GM20431 (cell line): ENCODE results near the gene SIGLEC7.

Experiments used
- in situ Hi-C: fragments of 300-500 bp; cut with MseI, MboI; formaldehyde crosslinking; loops from one replicate; pipeline ENCODE4 v1.15.0; 2020; ENCODE audit warnings: low sequenced_read_pairs; ENCODE audit not compliant: unreplicated experiment

The SIGLEC7 gene

DNA sequence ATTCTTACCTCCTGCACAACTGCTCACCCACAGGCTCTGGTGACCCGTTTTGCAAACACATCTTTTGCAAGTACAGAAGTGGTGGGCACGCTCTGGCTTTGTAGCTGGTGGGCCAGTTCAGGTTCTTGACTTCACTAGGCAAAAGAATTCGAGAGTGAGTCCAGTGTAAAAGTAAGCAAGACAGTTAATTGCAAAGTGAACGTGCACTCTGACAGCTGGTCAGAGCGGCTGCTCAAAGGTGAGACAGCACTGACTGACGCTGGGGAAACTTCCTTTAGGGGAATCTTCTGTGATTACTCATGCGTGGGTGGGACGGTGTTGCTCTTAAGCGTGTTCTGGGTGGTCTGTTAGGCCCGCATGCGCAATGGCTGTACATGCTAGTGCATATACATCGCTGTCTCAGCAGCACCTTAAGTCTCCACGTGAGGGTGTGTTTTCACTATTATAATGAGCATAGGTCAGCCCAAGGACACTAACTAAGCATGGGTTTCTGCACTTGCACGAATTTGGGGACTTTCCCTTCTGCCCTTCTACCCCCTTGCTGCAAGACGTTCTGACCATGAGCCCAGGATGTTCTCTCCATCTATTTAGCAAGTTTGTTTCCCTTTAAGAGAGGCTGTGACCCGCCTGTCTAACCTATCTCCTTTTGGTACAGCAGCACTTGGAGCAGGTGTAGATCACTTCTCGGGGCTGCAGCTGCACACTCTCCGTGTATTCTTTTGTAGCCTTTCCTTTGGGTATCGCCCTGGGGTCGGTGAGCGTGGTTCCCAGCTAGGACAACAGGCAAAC, 52.6 kb downstream of the SIGLEC7 start:
- in situ Hi-C loops: no loop called here

DNA sequence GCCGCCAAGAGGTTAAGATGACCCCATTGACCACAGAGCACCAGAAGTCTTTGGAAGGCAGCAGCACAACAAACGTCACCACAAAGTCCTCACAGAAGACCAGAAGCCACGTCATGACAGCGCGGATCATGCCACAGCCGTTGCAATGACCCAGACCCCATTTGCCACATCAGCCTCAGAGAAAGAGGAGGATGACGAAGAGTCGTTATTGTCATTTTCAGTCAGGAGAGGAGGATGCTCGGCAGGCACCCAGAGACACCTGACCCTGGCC, 53.1 kb downstream of the SIGLEC7 start:
- in situ Hi-C loops: no loop called here

DNA sequence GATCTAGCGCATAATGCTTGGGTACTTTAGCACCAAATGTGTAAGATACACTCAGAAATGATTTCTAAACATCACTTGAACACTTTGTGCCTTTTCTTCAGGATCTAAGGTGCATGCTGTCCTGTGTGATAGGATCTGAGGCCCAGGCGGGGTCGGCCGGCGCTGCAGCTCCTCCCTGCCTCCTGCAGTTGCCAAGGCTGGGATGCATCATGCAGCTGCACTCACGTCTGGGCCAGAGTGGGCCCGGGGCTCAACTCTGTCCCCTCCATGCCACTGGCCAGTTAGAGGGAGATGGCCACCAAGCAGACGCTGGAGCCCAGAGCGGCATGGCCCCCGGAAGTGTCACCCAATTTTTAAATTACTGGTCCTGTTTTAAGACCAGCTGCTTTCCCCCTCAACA, 53.5 kb downstream of the SIGLEC7 start:
- in situ Hi-C loops: no loop called here

GRCh38 chr19:51196181-51196580, 54.1 kb downstream of the SIGLEC7 start:
- in situ Hi-C loops: no loop called here

- in situ Hi-C loops: no loop called here
Observed at GRCh38 chr19:51198641-51199040, 56.5 kb downstream of the SIGLEC7 start.

- in situ Hi-C loops: no loop called here
Observed at GRCh38 chr19:51200071-51200666, 58.1 kb downstream of the SIGLEC7 start.

DNA sequence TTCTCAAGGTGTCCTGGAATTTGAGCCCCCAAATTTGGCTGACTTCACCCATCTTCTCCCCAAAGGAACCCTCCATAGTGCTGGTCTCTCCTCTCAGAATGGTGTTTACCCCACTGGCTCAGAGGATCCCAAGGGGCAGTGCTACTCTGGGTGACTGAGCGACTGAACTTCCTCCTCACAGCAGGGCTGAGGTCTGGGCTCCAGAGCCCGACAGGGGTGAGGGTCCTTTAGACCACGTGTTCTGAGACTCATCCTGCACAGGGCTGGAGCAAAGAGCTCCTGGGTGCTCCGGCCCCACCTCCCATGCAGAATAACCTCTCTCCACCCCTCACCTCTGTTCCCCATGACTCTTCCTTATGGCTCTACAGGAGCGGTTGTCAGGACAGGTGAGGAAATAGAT, 59.6 kb downstream of the SIGLEC7 start:
- in situ Hi-C loops: no loop called here
